Measurements from ENCODE around the gene ABCD1. TPM values are rescaled to one million over a fixed set of nuclear protein-coding genes. Genes with fewer than 3 reads are reported as not detected.

Gene ABCD1
- total RNA-seq, 1 donor from 2014 or later, result 12.6 TPM

- H3K4me3 ChIP-seq (ENCODE audit: low read depth, low read length), result no peak overlapping the region
- TF ChIP-seq CTCF (conservative IDR thresholded peaks at IDR 0.05; ENCODE audit: low read depth, low read length), result no peak
- no peak for DNase-seq (ENCODE audit: low read depth)
These were observed 30.5 kb downstream of the ABCD1 start for GRCh38 chrX:153755136-153755535.

GRCh38 chrX:153761863-153762262 lies 37.2 kb downstream of the ABCD1 start:
- no peak for DNase-seq (ENCODE audit: low read depth)
- no peak overlapping the region for H3K4me3 ChIP-seq (ENCODE audit: low read depth, low read length)
- no peak for TF ChIP-seq CTCF (conservative IDR thresholded peaks at IDR 0.05; ENCODE audit: low read depth, low read length)

- H3K4me3 ChIP-seq (ENCODE audit: low read depth, low read length), result no peak overlapping the region
- TF ChIP-seq CTCF (conservative IDR thresholded peaks at IDR 0.05; ENCODE audit: low read depth, low read length), result no peak
- no peak for DNase-seq (ENCODE audit: low read depth)
These were observed 38.0 kb downstream of the ABCD1 start for GRCh38 chrX:153762626-153763173.

GRCh38 chrX:153763298-153763932 lies 38.8 kb downstream of the ABCD1 start:
- no peak overlapping the region for H3K4me3 ChIP-seq (ENCODE audit: low read depth, low read length)
- DNase-seq (ENCODE audit: low read depth), result no peak
- no peak for TF ChIP-seq CTCF (conservative IDR thresholded peaks at IDR 0.05; ENCODE audit: low read depth, low read length)

- H3K4me3 ChIP-seq (ENCODE audit: low read depth, low read length), result peak within 1 kb of the TSS; percentile 49
- TF ChIP-seq CTCF (conservative IDR thresholded peaks at IDR 0.05; ENCODE audit: low read depth, low read length), result peak; percentile 73
- no peak for DNase-seq (ENCODE audit: low read depth)
These were observed 39.5 kb downstream of the ABCD1 start, which contains the start of gene PLXNB3 for GRCh38 chrX:153763989-153764755. Gene PLXNB3, plus strand, starts transcription at chrX:153764249. Its CDS starts 1,287 bp downstream, at chrX:153765536.

- TF ChIP-seq CTCF (conservative IDR thresholded peaks at IDR 0.05; ENCODE audit: low read depth, low read length), result no peak
- peak overlapping the region; percentile 49 for H3K4me3 ChIP-seq (ENCODE audit: low read depth, low read length)
- DNase-seq (ENCODE audit: low read depth), result no peak
These were observed 40.1 kb downstream of the ABCD1 start for GRCh38 chrX:153764786-153765137.
